GM18511 (cell line): ENCODE data around the gene GPS2.
A peak's percentile ranks its signal among the peaks of the same experiment; 100 is the strongest.

Experiments
- ATAC-seq: cut with Tn5 transposase; IDR thresholded peaks from one replicate; pipeline ENCODE4 v1.9.1; 2021; ENCODE audit warnings: mild to moderate bottlenecking, moderate library complexity; ENCODE audit not compliant: unreplicated experiment

The GPS2 gene

DNA sequence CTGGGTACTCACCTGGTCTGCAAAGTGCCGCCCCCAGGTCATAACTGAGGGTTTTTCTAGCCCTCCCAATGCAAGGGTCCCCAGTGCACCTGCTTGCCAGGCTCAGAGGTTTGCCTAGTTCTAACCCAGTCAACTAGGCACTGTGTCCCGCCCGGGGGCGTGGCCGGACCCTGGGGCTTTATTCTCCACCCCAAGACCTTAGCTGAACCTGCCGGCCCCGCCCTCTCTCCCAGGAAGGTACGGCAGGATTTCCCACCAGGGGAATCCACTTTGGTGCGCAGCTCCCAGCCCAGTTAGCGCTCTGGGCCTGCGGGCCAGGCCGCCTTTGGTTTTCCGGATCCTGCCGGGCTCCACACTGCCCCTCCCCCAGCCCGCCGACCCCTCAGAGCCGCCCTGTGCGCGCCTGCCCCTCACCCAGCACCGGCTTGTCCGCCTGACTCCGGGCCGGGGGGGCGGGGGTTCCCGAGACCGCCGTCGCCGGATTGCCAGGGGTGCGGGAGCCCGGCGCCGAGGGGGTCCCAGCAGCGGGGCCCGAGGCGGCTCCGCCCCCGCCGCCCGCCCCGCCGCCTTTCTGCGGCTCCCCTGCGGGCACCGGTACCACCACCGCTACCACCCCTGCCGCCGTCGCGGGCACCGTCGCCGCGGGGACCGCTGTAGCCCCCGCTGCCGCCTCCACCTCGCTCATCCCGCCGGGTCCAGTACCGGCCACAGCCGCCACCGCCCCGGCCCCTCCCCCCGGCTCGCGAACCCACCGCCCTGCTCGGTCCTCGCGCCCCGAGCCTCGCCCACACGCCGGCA, 21.1 kb downstream of the GPS2 start:
- ATAC-seq = no peak

DNA sequence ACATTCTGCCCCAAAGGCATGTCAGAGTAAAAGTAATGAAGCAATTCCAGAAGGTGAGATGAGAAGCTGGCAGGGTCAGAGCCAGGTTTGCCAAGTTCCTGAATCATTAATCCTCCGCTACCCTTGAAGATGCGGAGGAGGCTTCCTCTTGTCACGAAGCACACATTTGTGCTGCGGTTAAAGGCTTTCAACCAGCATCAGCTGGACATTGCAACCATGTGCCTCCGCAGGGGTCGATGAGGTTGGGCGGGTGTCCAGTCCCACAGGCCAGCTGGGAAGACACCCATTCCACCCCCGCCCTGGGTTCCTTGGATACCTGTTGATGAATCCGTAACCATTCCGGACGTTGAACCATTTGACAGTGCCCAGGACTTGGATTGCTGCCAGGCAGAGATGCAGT, 22.0 kb downstream of the GPS2 start:
- ATAC-seq = no peak

DNA sequence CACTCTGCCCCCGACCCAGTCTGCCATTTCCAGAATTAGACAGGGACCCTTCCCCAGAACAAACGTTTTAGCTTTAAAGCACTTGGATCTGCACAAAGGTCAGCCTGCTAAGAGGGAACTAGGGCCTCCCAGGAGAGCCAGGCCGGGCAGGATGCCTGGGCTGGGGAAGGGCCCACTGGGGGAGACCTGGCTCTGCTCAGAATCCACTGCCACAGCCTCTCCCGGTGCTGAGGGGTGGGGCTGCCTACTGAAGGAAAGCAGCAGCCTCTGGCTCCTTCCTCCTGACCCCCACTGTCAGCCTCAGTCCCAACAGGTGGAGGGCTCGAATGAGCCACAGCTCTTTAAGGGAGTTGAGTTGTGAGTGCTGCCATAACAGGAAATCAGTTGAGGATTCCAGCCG, 22.4 kb downstream of the GPS2 start:
- ATAC-seq = no peak

DNA sequence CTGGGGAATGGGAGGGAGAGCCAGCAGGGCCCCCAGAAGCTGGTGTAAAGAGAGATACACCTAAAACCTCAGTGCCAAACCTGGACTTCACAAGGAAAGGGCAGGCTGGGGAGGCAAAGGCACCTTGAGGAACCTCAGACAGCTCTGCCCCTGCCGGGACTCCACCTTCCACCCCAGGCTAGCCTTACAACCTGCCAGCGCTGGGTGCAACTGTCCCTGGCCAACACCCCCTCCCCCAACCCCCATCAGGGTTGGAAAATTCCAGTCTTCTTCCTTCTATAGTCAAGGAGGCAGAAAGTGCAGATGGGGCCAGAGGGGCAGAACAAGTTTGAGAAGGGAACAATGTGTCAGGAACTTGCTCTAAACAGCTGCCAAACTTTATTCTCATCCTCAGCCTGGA, 23.0 kb downstream of the GPS2 start:
- ATAC-seq = no peak

DNA sequence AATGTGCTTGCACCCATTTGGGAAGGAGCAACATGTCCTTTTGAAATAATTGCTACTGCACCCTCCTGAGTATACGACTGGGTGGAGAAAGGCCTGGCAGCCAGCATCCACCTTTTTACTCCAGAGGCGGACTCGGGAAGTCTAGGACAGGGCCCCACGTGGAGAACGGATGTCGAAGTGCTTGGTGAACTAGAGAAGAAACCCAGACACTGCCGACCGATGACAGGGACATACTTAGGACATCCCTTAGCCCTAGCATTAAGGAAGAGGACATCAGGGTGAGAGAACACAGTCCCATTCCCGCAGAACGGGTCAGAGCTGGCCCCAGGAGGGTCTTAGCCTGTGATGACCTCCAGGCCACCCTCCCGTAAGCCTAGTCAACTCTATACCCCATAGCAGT, 24.5 kb downstream of the GPS2 start:
- no peak for ATAC-seq

DNA sequence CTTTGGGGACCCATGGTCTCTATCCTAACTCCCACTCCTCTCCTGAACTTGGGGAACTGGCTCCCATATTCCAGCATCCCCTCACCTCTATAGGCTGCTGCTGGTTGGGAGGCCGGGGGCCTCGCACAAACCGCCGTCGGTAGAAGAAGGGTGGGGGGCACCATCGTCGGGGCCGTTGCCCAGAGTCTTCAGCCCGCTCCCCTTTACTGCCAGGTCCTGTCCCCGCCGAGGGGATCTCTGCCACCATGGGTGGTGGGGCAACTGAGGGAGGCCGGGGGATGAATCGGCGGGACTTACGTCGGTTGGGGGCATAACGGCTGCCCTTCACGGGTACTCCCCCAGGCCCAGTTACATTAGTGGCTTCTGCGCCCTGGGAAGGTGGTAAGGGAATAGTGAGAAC, 25.0 kb downstream of the GPS2 start:
- ATAC-seq = no peak

DNA sequence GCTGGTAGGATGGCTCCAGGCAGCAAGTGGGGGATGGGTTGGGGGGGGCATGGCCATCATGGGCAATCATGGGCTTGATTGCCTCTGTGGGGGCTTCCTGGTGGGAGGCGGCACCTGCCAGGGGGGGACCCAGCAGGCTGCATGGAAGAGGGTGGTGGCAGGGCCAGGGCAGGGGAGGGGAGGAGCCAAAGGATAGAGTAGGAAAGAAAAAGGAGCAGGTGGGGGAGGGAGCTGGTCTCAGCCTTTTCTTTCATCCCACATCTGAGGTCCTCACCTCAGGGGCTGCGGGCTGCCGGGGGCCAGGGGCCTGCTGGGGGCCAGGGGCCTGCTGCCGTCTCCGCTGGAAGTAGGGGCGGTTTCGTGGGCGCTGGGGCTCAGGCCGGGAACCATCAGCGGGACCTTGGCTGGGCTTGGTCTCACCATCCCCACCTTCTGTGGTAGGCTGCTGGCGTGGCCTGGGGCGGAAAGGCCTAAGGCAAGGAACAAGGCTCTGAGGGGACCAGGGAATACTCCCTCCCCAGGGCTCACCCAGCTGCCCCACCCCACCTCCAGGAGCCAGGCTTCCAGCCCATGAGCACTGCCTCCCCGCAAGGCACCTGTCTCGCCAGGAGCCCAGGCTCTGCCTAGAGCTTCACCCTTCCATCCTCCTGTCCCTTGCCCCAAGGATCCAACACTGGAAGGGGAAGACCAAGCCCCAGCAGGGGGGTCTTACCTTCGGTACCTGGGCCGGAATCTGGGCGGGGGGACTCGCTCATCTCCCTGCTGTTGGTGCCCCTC, 25.7 kb downstream of the GPS2 start:
- ATAC-seq = no peak

DNA sequence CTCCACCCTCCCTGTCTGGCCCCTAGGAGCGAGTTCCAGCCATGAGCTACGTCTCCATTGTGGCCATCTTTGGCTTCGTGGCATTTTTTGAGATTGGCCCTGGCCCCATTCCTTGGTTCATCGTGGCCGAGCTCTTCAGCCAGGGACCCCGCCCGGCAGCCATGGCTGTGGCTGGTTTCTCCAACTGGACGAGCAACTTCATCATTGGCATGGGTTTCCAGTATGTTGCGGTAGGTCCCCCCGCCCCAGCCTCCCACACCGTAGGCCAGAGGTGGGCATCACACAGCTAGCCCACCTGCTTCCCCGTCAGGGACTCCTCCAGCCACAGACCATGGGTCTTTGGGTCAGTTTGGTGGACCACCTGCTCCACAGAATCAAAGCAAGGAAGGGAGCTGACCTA, 29.5 kb downstream of the GPS2 start:
- no peak for ATAC-seq

DNA sequence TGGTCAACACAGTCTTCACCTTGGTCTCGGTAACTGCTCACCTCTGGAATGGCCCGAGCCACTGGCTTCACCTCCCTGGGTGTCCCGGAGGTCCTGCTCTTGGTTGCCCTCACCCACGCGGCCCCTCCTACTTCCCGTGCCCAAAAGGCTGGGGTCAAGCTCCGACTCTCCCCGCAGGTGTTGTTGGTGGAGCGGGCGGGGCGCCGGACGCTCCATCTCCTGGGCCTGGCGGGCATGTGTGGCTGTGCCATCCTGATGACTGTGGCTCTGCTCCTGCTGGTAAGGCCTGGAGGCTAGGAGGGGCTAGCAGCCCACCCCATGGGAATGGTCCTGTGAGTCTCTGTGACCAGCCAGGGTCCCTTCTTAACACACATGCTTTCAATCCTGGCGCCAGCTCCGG, 30.2 kb downstream of the GPS2 start:
- ATAC-seq = no peak

DNA sequence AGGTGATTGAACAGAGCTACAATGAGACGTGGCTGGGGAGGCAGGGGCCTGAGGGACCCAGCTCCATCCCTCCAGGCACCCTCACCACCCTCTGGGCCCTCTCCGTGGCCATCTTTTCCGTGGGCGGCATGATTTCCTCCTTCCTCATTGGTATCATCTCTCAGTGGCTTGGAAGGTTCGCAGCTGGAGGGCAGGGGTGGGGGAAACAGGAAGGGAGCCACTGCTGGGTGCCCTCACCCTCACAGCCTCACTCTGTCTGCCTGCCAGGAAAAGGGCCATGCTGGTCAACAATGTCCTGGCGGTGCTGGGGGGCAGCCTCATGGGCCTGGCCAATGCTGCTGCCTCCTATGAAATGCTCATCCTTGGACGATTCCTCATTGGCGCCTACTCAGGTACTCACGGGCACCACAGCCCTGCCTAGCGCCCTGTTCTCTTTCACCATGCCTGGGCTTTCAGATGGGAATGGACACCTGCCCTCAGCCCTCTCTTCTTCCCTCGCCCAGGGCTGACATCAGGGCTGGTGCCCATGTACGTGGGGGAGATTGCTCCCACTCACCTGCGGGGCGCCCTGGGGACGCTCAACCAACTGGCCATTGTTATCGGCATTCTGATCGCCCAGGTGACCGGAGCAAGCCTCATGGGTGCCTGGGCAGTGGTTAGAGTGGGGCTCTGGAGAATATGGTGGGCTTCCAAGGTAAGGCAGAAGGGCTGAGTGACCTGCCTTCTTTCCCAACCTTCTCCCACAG, 31.5 kb downstream of the GPS2 start:
- no peak for ATAC-seq

DNA sequence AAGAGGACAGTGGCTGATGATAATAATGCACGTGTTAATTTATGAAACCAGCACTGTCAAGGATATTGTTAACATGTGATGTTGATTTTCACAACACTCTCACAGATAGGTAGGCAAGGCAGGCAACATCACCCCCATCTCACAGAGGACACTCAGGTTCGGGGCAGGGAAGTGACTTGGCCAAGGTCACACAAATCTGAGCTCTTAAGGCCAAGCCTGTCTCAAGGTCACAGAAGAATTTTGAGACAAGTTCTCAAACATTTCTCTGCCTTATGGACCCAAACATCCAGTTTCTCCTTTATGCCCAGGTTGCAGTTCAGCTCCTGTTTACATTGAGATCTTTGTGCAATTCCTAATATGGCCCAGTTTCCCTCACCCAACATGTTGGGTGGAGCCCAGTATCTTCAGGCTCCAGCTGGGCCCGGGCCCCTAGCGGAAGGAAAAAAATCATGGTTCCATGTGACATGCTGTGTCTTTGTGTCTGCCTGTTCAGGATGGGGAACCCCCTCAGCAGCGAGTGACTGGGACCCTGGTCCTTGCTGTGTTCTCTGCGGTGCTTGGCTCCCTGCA, 32.3 kb downstream of the GPS2 start:
- no peak for ATAC-seq

DNA sequence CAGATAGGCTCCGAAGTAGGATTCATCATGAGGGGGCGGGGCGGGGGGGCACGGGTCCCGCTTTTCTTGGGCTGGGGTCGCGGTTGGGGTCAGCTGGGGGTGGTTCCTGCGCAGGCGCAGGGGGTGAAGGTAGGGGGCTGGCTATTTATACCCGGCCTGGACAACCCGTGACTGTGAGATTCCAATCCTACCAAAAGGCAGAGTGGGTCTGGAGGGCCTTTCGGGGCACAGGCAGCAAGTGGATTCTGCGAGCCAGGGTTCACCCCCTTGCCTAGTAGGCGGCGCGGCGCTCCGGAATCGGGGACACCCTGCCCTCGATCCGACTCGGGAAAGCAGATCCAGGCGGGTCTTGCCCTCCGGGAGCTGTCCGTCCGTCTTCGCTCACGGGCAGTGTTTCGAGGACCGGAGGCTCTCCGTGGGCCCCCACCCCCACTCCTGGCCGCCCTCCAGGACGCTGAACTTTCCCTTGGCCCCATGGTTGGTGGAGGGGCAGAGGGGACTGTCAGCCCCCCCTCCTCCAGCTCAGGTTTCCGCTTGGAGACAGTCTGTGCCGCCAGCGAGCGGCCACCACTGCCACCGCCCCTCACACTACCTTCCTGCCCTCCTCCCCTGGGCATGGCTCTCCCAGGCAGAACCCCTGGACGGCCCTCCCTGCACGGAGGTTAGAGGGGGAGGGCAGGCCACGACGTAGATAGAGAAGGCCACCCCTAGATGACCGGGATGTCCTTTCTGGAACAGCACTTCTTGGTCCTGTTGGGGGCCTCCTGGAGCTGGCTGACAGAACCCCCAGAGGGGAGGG, 33.0 kb downstream of the GPS2 start:
- ATAC-seq = no peak

DNA sequence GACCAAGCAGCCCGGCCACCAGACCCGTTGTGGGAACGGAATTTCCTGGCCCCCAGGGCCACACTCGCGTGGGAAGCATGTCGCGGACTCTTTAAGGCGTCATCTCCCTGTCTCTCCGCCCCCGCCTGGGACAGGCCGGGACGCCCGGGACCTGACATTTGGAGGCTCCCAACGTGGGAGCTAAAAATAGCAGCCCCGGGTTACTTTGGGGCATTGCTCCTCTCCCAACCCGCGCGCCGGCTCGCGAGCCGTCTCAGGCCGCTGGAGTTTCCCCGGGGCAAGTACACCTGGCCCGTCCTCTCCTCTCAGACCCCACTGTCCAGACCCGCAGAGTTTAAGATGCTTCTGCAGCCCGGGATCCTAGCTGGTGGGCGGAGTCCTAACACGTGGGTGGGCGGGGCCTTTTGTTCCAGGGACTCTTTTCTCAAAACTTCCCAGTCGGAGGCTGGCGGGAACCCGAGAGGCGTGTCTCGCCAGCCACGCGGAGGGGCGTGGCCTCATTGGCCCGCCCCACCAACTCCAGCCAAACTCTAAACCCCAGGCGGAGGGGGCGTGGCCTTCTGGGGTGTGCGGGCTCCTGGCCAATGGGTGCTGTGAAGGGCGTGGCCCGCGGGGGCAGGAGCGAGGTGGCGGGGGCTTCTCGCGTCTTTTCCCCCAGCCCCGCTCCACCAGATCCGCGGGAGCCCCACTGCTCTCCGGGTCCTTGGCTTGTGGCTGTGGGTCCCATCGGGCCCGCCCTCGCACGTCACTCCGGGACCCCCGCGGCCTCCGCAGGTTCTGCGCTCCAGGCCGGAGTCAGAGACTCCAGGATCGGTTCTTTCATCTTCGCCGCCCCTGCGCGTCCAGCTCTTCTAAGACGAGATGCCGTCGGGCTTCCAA, 33.8 kb downstream of the GPS2 start, which contains the start of gene SLC2A4:
Gene SLC2A4, plus strand, starts transcription at position 645 of the 879 bp plus-strand sequence. Its CDS starts 217 bp downstream, at position 862.
- ATAC-seq = peak; percentile 60

DNA sequence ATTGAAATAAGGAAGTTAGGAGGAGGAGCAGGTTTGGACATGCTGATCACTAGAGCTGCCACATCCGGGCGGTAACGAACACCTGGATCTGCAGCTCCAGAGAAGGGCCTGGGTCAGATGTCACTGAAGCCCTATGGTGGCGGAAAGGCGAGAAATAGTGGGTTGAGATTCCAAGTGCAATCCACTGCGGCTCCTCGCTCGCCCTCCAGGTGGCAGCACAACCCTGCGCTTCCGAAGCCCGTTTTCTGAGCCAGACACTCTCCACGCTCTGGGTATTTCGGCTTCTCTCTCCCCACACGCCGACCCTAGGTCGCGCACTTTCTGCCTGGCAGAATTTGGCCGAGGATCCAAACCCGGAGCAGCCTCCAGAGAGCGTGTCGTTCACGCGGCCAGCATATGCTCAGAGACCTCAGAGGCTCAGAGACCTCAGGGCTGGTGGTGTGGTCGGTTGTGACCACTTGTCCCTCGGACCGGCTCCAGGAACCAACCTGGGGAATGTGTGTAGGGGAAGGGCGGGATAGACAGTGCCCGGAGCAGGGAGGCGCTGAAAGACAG, 34.6 kb downstream of the GPS2 start:
- ATAC-seq = no peak

DNA sequence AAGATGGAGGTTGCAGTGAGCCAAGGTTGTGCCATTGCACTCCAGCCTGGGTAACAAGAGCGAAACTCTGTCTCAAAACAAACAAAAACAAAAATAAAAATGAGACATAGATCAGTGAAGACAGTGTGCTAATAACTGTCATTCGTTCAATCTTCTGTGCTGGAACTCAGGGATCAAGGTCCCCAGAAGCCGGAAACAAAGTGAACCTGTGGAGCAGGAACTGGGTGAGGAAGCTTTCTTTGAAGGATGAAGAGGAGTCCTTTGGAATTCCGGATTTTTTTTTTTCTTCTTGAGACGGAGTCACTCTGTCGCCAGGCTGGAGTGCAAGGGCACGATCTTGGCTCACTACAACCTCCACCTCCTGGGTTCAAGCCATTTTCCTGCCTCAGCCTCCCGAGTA, 35.7 kb downstream of the GPS2 start:
- no peak for ATAC-seq

DNA sequence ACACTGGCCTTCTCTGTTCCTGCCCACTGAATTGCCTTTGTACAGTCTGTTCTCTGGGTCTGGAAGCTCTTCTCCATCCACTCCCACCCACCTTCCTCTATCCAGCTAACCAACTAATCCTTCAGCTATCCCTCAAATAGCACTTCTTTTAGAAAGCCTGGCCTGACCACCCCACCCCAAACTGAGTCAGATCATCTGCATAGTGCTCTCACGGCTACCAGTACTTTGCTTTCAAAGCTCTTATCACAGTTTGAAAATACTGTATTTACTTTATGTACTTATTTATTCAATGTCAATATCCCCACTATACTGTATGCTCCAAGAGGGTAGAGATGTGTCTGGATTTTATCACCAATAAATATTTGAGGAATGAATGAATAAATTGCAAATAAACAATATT, 48.4 kb downstream of the GPS2 start:
- ATAC-seq = no peak

DNA sequence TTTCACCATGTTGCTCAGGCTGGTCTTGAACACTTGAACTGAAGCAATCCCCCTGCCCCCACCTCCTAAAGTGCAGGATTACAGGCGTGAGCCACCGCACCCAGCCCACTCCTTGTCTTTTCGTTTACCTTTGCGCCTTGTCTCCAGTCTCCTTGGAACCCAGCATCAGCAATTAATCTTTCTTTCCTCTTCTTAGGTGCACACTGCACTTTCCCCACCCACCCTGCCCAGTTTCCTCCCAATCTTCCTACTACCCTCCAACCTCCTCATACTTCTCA, 51.4 kb downstream of the GPS2 start:
- no peak for ATAC-seq

DNA sequence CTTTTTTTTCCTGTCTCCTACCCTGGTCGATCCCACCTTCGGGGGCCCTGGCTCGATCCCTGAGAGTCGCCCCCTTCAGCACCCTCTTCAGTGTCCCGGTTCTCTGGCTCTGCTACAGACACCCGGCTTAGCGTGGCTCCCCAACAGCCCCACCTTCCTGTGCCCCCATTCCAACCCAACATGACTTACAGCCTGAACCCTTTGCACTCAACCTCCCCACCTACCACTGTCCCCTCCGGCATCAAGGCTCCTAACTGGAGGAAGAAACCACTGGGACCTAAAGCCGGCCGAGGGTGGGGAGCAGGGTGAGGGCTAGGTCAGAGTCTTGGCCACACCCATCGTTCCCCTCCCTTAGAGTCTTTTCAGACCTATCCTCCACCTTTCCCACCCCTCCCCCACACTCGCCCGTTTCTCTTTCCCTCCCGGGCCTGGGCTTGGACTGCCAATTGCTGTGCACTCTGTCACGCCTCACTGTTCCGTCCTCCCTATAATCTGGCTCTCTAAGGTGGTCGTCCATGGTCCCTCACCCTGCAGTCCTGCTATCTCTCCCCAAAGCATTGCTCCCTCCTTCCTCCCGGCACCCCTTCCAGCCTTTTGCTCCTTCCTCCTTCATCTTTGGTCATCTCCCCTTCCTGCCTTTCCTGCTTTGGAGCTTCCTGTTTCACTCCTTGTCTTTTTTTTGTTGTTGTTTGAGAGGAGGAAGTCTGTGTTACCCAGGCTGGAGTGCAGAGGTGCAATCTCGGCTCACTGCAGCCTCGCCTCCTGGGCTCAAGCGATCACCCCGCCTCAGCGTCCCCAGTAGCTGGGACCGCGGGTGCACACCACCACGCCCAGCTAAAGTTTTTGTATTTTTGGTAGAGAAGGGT, 52.0 kb downstream of the GPS2 start:
- ATAC-seq = no peak
